Osteoblast (primary cell): ENCODE measurements around the gene TMEM200B. TPM values are rescaled to one million over a fixed set of nuclear protein-coding genes. Genes with fewer than 3 reads are reported as not detected.
A peak's percentile ranks its signal among the peaks of the same experiment; 100 is the strongest.

ENCODE experiments used
- DNase-seq: peaks from one replicate; pipeline ENCODE4 v3.0.0; 2011; ENCODE audit warnings: low spot score, mixed read lengths; ENCODE audit not compliant: insufficient read length; ENCODE audit errors: missing footprints
- H2AFZ ChIP-seq: 2 replicates; pipeline ENCODE4 v1.6.0; 2011; ENCODE audit warnings: mild to moderate bottlenecking, low read length
- H3K27ac ChIP-seq: 2 replicates; pipeline ENCODE4 v1.5.1; 2011; ENCODE audit warnings: mild to moderate bottlenecking, low read depth, low read length, moderate library complexity
- H3K27me3 ChIP-seq: 2 replicates; pipeline ENCODE4 v1.6.0; 2012; ENCODE audit warnings: mild to moderate bottlenecking, control low read depth, inconsistent platforms, low read length, moderate library complexity; ENCODE audit not compliant: insufficient read depth
- H3K36me3 ChIP-seq: 2 replicates; pipeline ENCODE4 v1.5.1; 2011; ENCODE audit warnings: mild to moderate bottlenecking, low read length, control low read depth, moderate library complexity; ENCODE audit not compliant: insufficient read depth
- H3K4me1 ChIP-seq: 2 replicates; pipeline ENCODE4 v1.5.1; 2011; ENCODE audit warnings: mild to moderate bottlenecking, low read length, control low read depth, moderate library complexity; ENCODE audit not compliant: insufficient read depth
- H3K4me2 ChIP-seq: 2 replicates; pipeline ENCODE4 v1.6.0; 2011; ENCODE audit warnings: mild to moderate bottlenecking, low read length; ENCODE audit not compliant: insufficient read depth
- H3K4me3 ChIP-seq: fragments of 200-600 bp; sonication (generic); 3 replicates; pipeline ENCODE4 v1.5.1; 2012; ENCODE audit warnings: mild to moderate bottlenecking, low read length, inconsistent platforms; ENCODE audit not compliant: insufficient read depth
- H3K79me2 ChIP-seq: 2 replicates; pipeline ENCODE4 v1.6.0; 2012; ENCODE audit warnings: mild to moderate bottlenecking, low read length, control low read depth, inconsistent platforms; ENCODE audit not compliant: insufficient read depth
- H3K9me3 ChIP-seq: 2 replicates; pipeline ENCODE4 v1.5.1; 2011; ENCODE audit warnings: low read depth, low read length, control low read depth
- H4K20me1 ChIP-seq: 2 replicates; pipeline ENCODE4 v1.6.0; 2012; ENCODE audit warnings: mild to moderate bottlenecking, low read length, control low read depth; ENCODE audit not compliant: insufficient read depth
- CTCF ChIP-seq: IDR thresholded peaks from 2 replicates; pipeline ENCODE4 v1.5.1; 2011; ENCODE audit warnings: mild to moderate bottlenecking, low read depth, low read length, moderate library complexity; ENCODE audit errors: extremely low read depth
- total RNA-seq: library from RNA; depleted of rRNA; stranded (reverse); fragments of >200 nt; gene quantifications from 2 replicates; pipeline ENCODE4 v1.2.3, GENCODE V29; 2012

Gene TMEM200B
- 9.4 and 10.6 TPM in 2 replicates for total RNA-seq

- Histone ChIP-seq H3K9me3 (no peaks in the 10 kb centered on the region), H3K27ac (peak within 1 kb of the TSS; percentile 77), H3K27me3 (no peaks in the 10 kb centered on the region), H4K20me1 (peaks cover 10% of the 10 kb centered on the region), H3K4me1 (peaks cover 12% of the 10 kb centered on the region), H3K36me3 (no peaks in the 10 kb centered on the region), H3K79me2 (no peaks in the 10 kb centered on the region), H3K4me3 (peak within 1 kb of the TSS; percentile 81), H3K4me2 (peak within 1 kb of the TSS; percentile 86), H2AFZ (peak within 1 kb of the TSS; percentile 89)
- TF ChIP-seq CTCF: no peak
- no peak for DNase-seq
Observed at GRCh38 chr1:29123887-29124365, at the start of gene TMEM200B. TMEM200B (minus strand) TSS chr1:29123903; CDS start chr1:29121828, 2,075 bp downstream.

- no peak for DNase-seq
- Histone ChIP-seq H3K79me2 (peaks cover 97% of the 10 kb centered on the region), H2AFZ (no peak overlapping the region), H3K9me3 (no peaks in the 10 kb centered on the region), H3K27me3 (no peaks in the 10 kb centered on the region), H3K36me3 (peaks cover 10% of the 10 kb centered on the region), H4K20me1 (peaks cover 79% of the 10 kb centered on the region), H3K4me1 (peaks cover 28% of the 10 kb centered on the region), H3K4me2 (no peak overlapping the region), H3K27ac (no peak overlapping the region), H3K4me3 (no peak overlapping the region)
- TF ChIP-seq CTCF: no peak
Observed at GRCh38 chr1:29172415-29172939, 48.8 kb upstream of the TMEM200B start.

- Histone ChIP-seq H3K4me1 (peaks cover 23% of the 10 kb centered on the region), H3K79me2 (peaks cover 97% of the 10 kb centered on the region), H4K20me1 (peaks cover 74% of the 10 kb centered on the region), H3K4me2 (peak overlapping the region; percentile 13), H3K4me3 (no peak overlapping the region), H2AFZ (no peak overlapping the region), H3K27me3 (no peaks in the 10 kb centered on the region), H3K36me3 (peaks cover 11% of the 10 kb centered on the region), H3K27ac (peak overlapping the region; percentile 18), H3K9me3 (no peaks in the 10 kb centered on the region)
- TF ChIP-seq CTCF: no peak
- DNase-seq: no peak
Observed at GRCh38 chr1:29171521-29171920, 47.8 kb upstream of the TMEM200B start.

GRCh38 chr1:29171089-29171488 is 47.4 kb upstream of the TMEM200B start:
- peaks cover 24% of the 10 kb centered on the region for H3K4me1 ChIP-seq
- no peak overlapping the region for H2AFZ ChIP-seq
- H3K27ac ChIP-seq: peak overlapping the region; percentile 18
- no peak for TF ChIP-seq CTCF
- H3K9me3 ChIP-seq: no peaks in the 10 kb centered on the region
- no peak for DNase-seq
- H3K27me3 ChIP-seq: no peaks in the 10 kb centered on the region
- H3K36me3 ChIP-seq: peaks cover 13% of the 10 kb centered on the region
- H3K4me3 ChIP-seq: no peak overlapping the region
- peak overlapping the region; percentile 13 for H3K4me2 ChIP-seq
- H3K79me2 ChIP-seq: peaks cover 97% of the 10 kb centered on the region
- H4K20me1 ChIP-seq: peaks cover 74% of the 10 kb centered on the region
